NCI-H1105 treated with DMSO at 0.1 percent for 48 hours (cell line): ENCODE results near the gene ACMSD.
"Not testable (repeated sequence)": the region's sequence is repeated elsewhere in the genome, so short reads cannot be mapped to it uniquely, and the experiment has no call there.

ENCODE experiments used
- DNase-seq: peaks from one replicate; lab custom pipeline; 2025; lab: John Stamatoyannopoulos, UW

ACMSD gene

DNA sequence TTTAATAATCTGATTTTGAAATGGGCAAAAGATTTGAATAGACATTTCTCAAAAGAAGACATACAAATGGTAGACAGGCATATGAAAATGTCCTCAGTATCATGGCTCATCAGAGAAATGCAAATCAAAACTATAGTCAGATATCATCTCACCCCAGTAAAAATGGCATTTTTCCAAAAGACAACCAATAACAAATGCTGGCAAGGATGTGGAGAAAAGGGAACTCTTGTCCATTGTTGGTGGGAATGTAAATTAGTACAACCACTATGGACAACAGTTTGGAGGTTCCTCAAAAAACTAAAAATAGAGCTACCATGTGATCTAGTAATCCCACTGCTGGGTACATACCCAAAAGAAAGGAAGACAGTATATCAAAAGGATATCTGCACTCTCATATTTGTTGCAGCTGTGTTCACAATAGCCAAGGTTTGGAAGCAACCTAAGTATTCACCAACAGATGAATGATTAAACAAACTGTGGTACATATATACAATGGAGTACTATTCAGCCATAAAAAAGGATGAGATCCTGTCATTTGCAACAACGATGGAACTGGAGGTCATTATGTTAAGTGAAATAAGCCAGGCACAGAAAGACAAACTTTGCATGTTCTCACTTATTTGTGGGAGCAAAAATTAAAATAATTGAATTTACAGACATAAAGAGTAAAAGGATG, 69.2 kb downstream of the ACMSD start:
- DNase-seq, result not testable (repeated sequence)

DNA sequence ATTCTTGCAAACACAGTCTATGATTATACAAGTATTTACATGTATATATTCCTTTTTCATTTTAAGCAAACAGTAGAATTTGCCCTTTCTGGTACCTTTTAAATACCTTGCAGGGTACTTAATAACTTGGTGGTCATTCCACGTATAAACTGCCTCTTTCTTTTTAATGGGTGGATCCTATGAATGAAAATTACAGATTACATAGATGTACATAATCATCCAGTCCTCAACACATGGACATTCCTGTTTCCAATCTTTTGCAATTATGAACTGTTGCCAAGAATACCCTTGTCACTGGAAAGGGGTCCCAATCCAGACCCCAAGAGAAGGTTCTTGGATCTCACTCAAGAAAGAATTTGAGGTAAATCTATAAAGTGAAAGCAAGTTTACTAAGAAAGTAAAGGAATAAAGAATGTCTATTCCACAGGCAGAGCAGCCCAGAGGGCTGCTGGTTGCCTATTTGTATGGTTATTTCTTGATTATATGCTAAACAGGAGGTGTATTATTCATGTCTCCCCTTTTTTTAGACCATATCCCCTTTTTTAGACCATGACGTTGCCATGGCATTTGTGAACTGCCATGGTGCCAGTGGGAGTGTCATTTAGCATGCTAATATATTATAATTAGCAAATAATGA, 72.5 kb downstream of the ACMSD start:
- no peak for DNase-seq

- no peak for DNase-seq
These were observed 73.0 kb downstream of the ACMSD start for GRCh38 chr2:134911400-134911785.

DNA sequence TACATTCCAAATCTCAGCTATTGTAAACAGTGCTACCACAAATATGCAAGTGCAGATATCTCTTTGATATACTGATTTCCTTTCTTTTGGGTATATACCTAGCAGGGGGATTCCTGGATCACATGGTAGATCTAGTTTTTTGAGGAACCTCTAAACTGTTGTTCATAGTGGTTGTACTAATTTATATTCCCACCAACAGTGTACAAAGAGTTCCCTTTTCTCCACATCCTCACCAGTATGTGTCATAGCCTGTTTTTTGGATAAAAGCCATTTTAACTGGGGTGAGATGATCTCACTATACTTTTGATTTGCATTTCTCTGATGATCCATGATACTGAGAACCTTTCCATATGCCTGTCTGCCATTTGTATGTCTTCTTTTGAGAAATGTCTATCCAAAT, 73.9 kb downstream of the ACMSD start:
- DNase-seq, result no peak

GRCh38 chr2:134917360-134917865, 79.0 kb downstream of the ACMSD start:
- DNase-seq, result peak; percentile 7

DNA sequence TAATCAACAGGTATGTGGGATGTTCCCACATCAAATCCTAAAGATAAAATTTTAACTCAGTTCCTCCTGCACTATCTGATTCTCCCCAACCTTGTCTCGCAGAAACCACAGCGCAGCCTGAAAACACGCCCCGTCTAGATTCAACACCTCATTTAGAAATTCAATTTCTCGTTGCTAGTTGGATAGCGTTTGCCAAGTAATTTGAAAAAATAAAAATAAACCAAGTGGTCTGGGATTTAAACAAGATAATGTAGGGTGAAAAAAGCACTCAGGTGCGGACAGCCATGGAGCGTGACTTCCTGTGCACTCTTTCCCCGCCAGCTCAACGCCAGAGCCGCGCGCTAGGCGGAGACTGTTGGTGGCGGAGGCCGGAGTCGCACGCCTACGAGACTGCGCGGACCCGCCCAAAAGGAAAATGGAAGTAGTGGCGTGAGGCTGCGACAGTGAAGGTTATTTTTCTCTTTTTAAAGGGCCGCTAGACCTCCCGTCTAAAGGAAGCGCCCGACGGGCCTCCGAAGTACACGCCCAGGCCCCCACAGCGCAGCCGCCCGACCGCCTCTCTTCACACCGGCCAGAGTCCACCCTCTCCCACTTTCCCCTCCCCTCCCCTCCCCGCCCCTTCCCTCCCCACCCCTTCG, 79.6 kb downstream of the ACMSD start:
- DNase-seq, result peak; percentile 94

DNA sequence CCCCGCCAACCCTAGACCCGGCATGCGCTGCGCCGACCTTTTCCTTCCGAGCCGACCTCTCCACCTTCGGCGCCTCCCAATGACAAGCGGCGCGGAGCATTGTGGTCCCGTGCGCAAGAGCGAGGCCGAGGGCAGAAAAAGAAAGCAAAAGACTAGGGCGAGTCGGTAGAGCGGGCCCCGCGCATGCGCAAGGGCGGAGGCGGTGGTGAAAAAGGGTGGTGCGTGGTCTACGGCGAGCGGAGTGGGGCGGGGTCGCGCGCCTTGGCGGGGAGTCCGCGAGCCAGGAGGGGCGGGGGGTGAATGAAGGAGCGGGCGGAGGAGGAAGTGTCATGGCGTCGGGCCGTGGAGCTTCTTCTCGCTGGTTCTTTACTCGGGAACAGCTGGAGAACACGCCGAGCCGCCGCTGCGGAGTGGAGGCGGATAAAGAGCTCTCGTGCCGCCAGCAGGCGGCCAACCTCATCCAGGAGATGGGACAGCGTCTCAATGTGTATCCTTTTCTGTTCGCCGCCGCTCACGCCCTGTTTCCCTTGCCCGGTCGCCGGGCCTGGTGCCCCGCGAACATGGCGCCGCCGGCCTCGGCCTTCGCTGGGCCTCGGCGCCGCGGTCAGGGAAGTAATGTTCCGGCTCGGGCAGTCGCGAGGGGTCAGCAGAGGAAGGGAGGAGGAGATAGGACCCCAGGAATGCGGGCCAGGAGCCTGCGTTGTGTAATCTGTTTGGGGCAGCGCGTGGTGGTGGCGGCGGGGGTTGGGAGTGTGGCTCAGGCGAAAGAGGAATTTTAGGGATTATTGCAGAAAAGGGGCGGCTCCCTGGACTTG, 80.3 kb downstream of the ACMSD start, which contains the start of gene CCNT2:
CCNT2 (plus strand) TSS at position 297 of the 815 bp plus-strand sequence; CDS start at position 330, 33 bp downstream.
- peak; percentile 96 for DNase-seq

DNA sequence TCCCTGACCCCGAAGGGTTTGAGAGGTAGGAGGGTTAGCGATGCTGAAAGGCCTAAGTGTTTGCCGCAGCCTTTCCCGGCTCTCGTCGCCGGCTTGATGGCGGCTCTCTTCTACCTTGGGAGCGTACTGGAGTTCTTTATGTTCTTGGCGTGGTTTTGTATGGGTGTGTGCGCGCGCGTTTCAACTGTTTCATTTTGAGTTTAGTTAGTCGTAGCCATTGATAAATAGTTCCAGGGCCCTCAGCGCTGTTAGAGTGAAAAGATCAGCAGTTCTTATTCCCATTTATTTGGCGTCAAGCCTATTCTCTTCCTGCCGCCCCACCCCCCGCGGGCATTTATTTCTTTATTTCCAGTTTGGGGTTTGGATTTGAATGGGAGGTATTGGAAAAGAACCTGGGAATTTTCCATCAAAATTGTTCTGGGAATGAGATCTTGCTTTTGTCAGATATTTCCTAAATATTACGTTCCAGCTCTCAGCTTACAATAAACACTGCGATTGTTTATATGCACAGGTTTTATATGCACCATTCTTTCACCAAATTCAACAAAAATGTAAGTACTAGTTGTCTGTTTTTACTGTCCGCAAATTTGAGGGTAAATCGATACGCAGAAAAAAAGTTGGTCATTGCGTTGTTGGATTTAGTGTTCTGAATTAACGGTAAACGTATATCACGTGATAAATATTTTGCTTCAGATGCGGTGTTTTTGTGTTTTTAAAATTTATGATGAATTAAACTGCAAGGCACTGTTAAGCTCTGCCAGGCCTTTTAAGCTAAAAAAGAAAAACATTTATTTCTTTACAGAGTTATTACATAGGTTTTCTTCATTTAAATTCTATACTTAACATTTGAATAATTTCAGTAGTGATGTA, 81.2 kb downstream of the ACMSD start:
- DNase-seq, result peak; percentile 17

GRCh38 chr2:134924912-134925311, 86.5 kb downstream of the ACMSD start:
- no peak for DNase-seq

DNA sequence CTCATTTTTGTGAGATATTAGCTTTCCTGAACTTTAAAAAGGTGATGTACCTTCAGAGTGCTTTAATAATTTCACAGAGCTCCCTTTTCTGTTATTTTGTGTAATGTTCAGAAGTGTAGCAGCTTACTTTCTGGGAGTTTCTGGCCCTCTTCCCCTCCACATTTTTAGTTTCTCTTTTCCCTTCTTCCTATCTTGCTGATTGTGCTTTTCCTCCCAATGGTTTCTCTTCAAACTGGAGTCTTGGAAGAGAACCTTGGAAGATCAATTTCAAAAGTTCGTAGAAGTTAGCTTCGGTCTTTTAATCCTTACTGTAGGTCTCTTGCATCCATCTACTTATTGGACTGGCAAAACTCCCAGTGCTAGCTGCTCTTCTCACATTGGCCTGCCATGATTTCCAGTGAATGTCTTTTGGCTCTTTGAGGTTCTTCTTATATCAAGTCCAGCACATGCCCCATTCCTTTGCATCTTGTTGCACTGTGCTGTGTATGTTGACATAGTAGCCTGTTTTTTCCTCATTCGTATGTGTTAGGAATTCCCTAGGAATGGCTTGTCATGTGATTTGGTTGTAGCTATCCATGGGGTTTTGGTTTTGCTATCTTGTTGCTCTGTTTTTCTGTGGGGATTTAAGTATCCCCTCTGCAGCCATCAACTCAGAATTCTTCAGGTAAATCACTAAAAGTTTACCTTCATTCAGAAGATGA, 88.0 kb downstream of the ACMSD start:
- DNase-seq, result no peak

- no peak for DNase-seq
These were observed 88.8 kb downstream of the ACMSD start for GRCh38 chr2:134927195-134927594.

- no peak for DNase-seq
These were observed 94.6 kb downstream of the ACMSD start for GRCh38 chr2:134932864-134933526.

GRCh38 chr2:134933732-134934131, 95.3 kb downstream of the ACMSD start:
- DNase-seq, result no peak

GRCh38 chr2:134934150-134934549, 95.7 kb downstream of the ACMSD start:
- no peak for DNase-seq

GRCh38 chr2:134934641-134935040, 96.2 kb downstream of the ACMSD start:
- DNase-seq, result no peak

DNA sequence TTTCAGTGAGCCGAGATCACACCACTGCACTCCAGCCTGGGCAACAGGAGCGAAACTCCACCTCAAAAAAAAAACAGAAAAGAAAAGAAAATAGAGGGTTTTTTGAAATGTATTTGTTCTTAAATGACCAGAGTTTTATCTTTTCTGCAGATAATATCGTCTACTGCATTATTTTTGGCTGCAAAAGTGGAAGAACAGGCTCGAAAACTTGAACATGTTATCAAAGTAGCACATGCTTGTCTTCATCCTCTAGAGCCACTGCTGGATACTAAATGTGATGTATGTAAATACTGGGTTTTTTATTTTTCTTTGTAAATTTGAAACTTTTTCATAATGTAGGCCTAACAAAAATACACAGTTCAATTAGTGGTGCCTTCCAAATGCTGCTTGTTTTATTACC, 98.3 kb downstream of the ACMSD start:
- no peak for DNase-seq

GRCh38 chr2:134943540-134943939, 105.1 kb downstream of the ACMSD start:
- no peak for DNase-seq

GRCh38 chr2:134944975-134945374, 106.6 kb downstream of the ACMSD start:
- DNase-seq, result no peak

DNA sequence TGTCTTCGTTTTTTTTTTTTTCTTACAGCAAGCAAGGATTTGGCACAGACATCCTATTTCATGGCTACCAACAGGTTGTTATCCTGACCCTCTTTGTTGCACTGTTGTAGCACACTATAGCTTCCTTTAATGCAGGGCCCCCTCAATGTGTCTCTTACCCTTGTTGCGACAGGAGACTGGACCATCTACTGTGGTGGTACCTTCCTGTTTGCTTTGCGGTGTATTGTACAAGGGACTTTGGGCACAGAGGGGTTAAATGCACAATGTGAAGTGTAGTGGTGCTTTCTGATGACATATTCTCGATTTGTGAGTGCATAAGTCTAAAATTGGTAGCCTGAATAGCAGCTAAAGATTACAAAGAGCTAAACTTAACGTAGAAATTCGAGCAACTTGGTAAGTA, 107.7 kb downstream of the ACMSD start:
- DNase-seq, result no peak
